Loucy (cell line): ENCODE results near the gene PLXNA2.

Source experiments
- CTCF ChIP-seq: fragments of 200-600 bp; sonication (generic); conservative IDR thresholded peaks from 2 replicates; pipeline ENCODE4 v1.5.1; 2014; ENCODE audit warnings: mild to moderate bottlenecking, antibody characterized with exemption, low read length
- EZH2phosphoT487 ChIP-seq: fragments of 200-600 bp; IDR thresholded peaks from 2 replicates; pipeline ENCODE4 v1.6.1; 2018; ENCODE audit warnings: antibody characterized with exemption, mild to moderate bottlenecking, moderate library complexity, borderline replicate concordance

GRCh38 chr1:208120431-208120790 lies 123.8 kb downstream of the PLXNA2 start:
- TF ChIP-seq CTCF: no peak
- no peak for TF ChIP-seq EZH2phosphoT487
